ENCODE results near the gene BCL2L1. TPM values are rescaled to one million over a fixed set of nuclear protein-coding genes. Genes with fewer than 3 reads are reported as not detected.

Gene BCL2L1
- polyA plus RNA-seq, 5 donors: 46.6 to 59.8 (median 55.4) TPM

GRCh38 chr20:31738729-31739549 lies 16.3 kb upstream of the BCL2L1 start, which contains the start of gene TPX2:
TSS of gene TPX2 (plus strand) at chr20:31739290. CDS start at chr20:31757477, 18,187 bp downstream.
- DNase-seq: peak; percentile 93 to 95

GRCh38 chr20:31731321-31731717 lies 8.7 kb upstream of the BCL2L1 start:
- no peak for DNase-seq

GRCh38 chr20:31723319-31724078 lies 831 bp upstream of the BCL2L1 start:
- DNase-seq: peak; percentile 99 to 100

GRCh38 chr20:31723069-31723318 lies 326 bp upstream of the BCL2L1 start:
- no peak for DNase-seq

- no peak for DNase-seq
Measured at GRCh38 chr20:31721408-31722256, 1.0 kb downstream of the BCL2L1 start.

- no peak for DNase-seq
Measured at GRCh38 chr20:31720486-31721407, 1.9 kb downstream of the BCL2L1 start.

GRCh38 chr20:31719644-31720485 lies 2.8 kb downstream of the BCL2L1 start:
- DNase-seq: no peak

- no peak for DNase-seq
Measured at GRCh38 chr20:31718952-31719643, 3.6 kb downstream of the BCL2L1 start.

GRCh38 chr20:31717478-31718201 lies 5.0 kb downstream of the BCL2L1 start:
- no peak for DNase-seq

- no peak for DNase-seq
Measured at GRCh38 chr20:31716818-31717477, 5.7 kb downstream of the BCL2L1 start.

GRCh38 chr20:31716351-31716750 lies 6.3 kb downstream of the BCL2L1 start:
- no peak for DNase-seq

- no peak for DNase-seq
Measured at GRCh38 chr20:31715766-31716165, 6.9 kb downstream of the BCL2L1 start.

- DNase-seq: peak in 1 of 2 donors; percentile 52
Measured at GRCh38 chr20:31713312-31714273, 9.1 kb downstream of the BCL2L1 start.

- DNase-seq: peak; percentile 65
Measured at GRCh38 chr20:31712564-31713311, 9.9 kb downstream of the BCL2L1 start.

GRCh38 chr20:31712112-31712553 lies 10.5 kb downstream of the BCL2L1 start:
- no peak for DNase-seq

All from right lung (tissue), 5 donors.